ENCODE measurements around the gene PMPCA. TPM values are rescaled to one million over a fixed set of nuclear protein-coding genes. Genes with fewer than 3 reads are reported as not detected.

PMPCA gene
- total and polyA plus RNA-seq, 2 of the 13 experiments (the other 11 are each of a cell fraction or from before 2014, with no cell fraction given) = 70.2 to 88.4 TPM

GRCh38 chr9:136373300-136374182, 36.9 kb upstream of the PMPCA start, which contains the start of gene CARD9 (continued):
- TF ChIP-seq CEBPZ (IDR thresholded peaks at IDR 0.05; ENCODE audit: low read length) = no peak
- 0 out of 2 replicates have a peak, but pooled peaks have one; percentile 16 for TF ChIP-seq ARNT2 (CRISPR knock-in tag; IDR thresholded peaks at IDR 0.05; ENCODE audit: low read depth)
- TF ChIP-seq ZNF280B (CRISPR knock-in tag; IDR thresholded peaks at IDR 0.05; ENCODE audit: borderline replicate concordance) = no peak
- no peak for TF ChIP-seq EED (CRISPR knock-in tag; IDR thresholded peaks at IDR 0.05)
- TF ChIP-seq NR0B2 (CRISPR knock-in tag; IDR thresholded peaks at IDR 0.05) = peak; percentile 67; the same call in 1 of the 2 replicates
- TF ChIP-seq THAP7 (CRISPR knock-in tag; IDR thresholded peaks at IDR 0.05) = no peak
- no peak for TF ChIP-seq KLF13 (CRISPR knock-in tag; IDR thresholded peaks at IDR 0.05)
- no peak for TF ChIP-seq STAT6 (CRISPR knock-in tag; IDR thresholded peaks at IDR 0.05; ENCODE audit: borderline replicate concordance)
- TF ChIP-seq MTERF4 (CRISPR knock-in tag; IDR thresholded peaks at IDR 0.05) = no peak
- no peak for TF ChIP-seq ATAD3A (CRISPR knock-in tag; IDR thresholded peaks at IDR 0.05)
- TF ChIP-seq ZNF430 (CRISPR knock-in tag; IDR thresholded peaks at IDR 0.05) = no peak
- TF ChIP-seq MLXIP (CRISPR knock-in tag; IDR thresholded peaks at IDR 0.05; ENCODE audit: borderline replicate concordance) = no peak
- TF ChIP-seq SOX6 (IDR thresholded peaks at IDR 0.05) = no peak
- TF ChIP-seq SOX6 (CRISPR knock-in tag; IDR thresholded peaks at IDR 0.05) = peak; percentile 23; the same call in 1 of the 2 replicates

All from HepG2 (cell line).